ENCODE measurements around the gene TTC4.

The TTC4 gene

GRCh38 chr1:54784066-54784465, 68.4 kb downstream of the TTC4 start:
- no peak for DNase-seq (ENCODE audit: low read depth)

GRCh38 chr1:54786778-54787177, 71.1 kb downstream of the TTC4 start:
- DNase-seq (ENCODE audit: low read depth): no peak

- DNase-seq (ENCODE audit: low read depth): no peak
These were observed 71.9 kb downstream of the TTC4 start for GRCh38 chr1:54787604-54788003.

GRCh38 chr1:54788459-54788858, 72.8 kb downstream of the TTC4 start:
- no peak for DNase-seq (ENCODE audit: low read depth)

GRCh38 chr1:54791880-54792522, 76.3 kb downstream of the TTC4 start:
- no peak for DNase-seq (ENCODE audit: low read depth)

Data from stromal cell of bone marrow (primary cell).